GM10266 (cell line): ENCODE results near the gene IL10.

Experiments used
- DNase-seq: peaks from one replicate; pipeline ENCODE4 v3.0.0; 2012; ENCODE audit errors: extremely low spot score
- TF ChIP-seq, protein P1 (sequence below): IDR thresholded peaks from 2 replicates; pipeline ENCODE4 v1.5.1; 2012; ENCODE audit warnings: mild to moderate bottlenecking, low read depth; ENCODE audit not compliant: control insufficient read depth, insufficient read depth; ENCODE audit errors: missing control alignments

The IL10 gene

DNA sequence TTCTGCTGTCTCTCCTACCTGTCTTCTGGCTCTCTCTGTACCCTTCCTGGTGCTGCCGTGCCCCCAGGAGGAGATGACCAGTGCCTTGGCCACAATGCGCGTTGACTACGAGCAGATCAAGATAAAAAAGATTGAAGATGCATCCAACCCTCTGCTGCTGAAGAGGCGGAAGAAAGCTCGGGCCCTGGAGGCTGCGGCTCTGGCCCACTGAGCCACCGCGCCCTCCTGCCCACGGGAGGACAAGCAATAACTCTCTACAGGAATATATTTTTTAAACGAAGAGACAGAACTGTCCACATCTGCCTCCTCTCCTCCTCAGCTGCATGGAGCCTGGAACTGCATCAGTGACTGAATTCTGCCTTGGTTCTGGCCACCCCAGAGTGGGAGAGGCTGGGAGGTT lies 39.8 kb downstream of the IL10 start:
- DNase-seq, result no peak
- TF ChIP-seq, protein P1, sequence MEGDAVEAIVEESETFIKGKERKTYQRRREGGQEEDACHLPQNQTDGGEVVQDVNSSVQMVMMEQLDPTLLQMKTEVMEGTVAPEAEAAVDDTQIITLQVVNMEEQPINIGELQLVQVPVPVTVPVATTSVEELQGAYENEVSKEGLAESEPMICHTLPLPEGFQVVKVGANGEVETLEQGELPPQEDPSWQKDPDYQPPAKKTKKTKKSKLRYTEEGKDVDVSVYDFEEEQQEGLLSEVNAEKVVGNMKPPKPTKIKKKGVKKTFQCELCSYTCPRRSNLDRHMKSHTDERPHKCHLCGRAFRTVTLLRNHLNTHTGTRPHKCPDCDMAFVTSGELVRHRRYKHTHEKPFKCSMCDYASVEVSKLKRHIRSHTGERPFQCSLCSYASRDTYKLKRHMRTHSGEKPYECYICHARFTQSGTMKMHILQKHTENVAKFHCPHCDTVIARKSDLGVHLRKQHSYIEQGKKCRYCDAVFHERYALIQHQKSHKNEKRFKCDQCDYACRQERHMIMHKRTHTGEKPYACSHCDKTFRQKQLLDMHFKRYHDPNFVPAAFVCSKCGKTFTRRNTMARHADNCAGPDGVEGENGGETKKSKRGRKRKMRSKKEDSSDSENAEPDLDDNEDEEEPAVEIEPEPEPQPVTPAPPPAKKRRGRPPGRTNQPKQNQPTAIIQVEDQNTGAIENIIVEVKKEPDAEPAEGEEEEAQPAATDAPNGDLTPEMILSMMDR, result no peak

DNA sequence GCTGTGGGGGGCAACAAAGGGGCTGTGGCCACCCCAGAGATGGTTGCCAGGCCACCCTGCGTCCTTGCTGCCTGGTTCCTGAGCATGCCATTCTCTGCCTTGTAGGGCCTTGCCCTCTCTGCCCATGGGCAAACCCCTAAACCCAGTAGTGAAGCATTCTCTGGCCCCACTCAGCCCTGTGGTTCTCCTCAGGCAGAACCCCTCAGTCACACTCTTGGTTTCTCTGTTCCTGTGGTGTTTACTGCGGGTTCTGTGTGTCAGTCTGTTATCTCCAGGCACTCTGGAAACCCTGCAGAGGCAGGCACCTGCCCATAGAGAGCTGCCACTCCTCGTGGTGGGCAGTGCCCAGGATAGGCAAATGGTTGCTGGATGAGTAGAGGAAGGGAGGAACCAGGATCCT lies 42.8 kb downstream of the IL10 start:
- TF ChIP-seq, protein P1, result no peak
- DNase-seq, result no peak

DNA sequence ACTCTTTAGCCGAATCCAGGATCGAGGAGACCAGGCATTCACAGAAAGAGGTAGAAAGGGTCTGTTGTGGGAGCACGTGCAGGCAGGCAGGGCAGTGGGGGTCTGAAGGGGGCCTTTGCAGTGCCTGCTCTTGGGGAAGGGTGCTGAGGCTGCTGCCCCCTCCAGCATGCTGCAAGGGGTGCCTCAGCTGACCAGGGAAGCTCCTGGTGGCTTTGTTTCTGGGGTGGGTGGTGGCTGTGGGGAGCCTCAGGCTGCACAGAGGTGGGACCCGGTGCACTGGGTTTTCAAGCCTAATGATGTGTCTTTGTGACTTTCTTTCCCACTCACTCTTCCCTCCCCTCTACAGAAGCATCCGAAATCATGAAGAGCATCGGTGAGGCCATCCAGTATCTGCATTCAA lies 43.2 kb downstream of the IL10 start:
- TF ChIP-seq, protein P1, result no peak
- DNase-seq, result no peak

DNA sequence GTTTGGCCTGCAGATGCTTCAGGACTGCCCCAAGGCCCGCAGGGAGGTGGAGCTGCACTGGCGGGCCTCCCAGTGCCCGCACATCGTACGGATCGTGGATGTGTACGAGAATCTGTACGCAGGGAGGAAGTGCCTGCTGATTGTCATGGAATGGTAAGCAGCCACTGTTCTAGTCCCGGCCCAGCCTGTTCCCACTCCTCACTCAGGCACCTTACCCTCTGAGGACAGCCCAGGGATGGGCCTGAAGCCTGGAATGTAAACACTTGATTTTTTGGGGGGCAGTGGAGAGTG lies 43.7 kb downstream of the IL10 start:
- TF ChIP-seq, protein P1, result no peak
- no peak for DNase-seq

DNA sequence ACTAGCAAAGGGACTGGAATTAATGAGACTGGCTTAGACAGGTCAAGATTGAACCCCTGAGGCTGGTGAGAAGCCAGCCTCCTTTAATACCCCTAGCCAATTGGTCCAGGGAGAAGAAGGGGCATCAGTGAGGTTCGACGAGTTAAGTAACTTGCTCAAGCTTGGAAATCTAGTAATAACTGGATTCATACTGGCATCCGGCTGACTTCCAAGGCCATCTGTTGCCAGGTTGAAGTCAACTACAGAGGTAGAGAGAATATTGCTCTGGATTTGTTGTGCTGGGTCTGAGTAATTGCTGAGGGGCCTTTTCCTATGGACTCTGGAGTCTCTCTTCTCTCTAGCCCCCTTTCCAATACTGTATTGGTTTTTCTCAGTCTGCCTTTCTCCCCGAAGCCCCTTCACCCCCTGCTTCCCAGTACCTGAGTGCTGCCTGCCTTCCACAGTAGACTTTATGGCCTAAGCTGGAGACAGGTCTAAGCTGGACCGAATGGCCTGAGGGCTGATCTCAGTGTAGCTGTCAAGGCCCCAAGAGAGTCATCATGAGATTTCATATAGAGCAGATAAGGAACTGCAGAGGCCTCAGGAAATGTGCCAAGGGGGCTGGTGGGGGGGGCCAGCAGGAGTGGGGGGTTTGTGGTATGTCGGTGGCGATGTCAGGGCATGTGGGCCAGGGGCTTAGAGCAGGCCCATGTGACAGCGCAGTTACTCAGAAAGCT lies 44.2 kb downstream of the IL10 start:
- TF ChIP-seq, protein P1, result no peak
- DNase-seq, result no peak

DNA sequence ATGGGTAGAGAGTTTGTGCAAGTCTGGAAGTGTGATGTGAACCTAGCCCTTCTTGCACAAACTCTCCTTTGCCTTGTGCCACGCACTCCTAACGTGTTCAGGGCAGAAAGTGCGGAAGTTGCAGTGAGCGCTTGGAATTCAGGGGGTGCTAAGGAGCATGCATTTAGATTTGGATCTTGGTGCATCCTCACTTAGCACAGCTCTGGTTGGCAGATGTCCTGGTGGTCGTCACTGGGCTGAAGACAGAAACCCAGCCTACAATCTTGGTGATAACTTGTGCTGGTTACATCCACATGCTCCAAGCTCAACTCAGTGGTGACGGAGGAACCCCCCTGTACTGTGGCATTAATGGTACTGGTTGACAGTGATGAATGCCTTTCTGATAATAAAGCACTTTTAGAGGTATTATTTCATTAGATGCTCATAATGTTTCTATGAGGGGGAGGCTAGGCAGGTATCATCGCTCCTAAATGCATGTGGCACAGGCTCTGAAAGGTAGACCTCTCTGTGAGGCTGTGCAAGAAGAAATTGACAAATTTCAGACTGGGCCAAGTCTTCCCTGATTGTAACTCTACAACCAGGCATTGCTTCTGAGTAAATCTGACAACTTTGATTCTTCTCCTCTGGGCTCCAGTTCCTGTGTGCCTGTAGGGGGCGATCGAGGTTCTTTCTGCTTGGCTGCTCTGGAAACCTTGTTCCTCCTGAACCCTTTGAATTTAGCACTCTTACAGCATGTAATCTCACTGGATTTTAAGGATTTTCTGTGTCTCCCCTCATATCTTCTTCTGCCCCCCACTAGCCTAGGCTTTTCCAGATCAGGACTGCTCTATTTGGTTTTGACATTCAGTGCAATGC lies 47.0 kb downstream of the IL10 start:
- DNase-seq, result peak; percentile 67
- TF ChIP-seq, protein P1, result peak; percentile 71
